Body of pancreas (tissue), 4 donors: ENCODE data around the gene PDE9A.

Experiments used
- CTCF ChIP-seq, 7 experiments: fragments of 450-650 bp in 4 of 7; fragments of 200-600 bp in 3 of 7; sonication (generic) in 3 of 7; IDR thresholded peaks; one replicate each; pipeline ENCODE4 v1.5.1; 2016 to 2019; ENCODE audit warnings: antibody characterized with exemption in 7 of 7
- POLR2A ChIP-seq, 3 donors: fragments of 450-650 bp; IDR thresholded peaks; one replicate each; pipeline ENCODE4 v1.6.1; 2016; ENCODE audit warnings: antibody characterized with exemption in 3 of 3, mild to moderate bottlenecking in 2 of 3

GRCh38 chr21:42692688-42693087 lies 39.3 kb downstream of the PDE9A start:
- no peak for TF ChIP-seq CTCF (IDR thresholded peaks at IDR 0.05)
- TF ChIP-seq POLR2A (IDR thresholded peaks at IDR 0.05): no peak
